Esophagus squamous epithelium (tissue), 4 donors: Measurements from ENCODE around the gene GAA.

Experiments
- CTCF ChIP-seq, 6 experiments: fragments of 450-650 bp in 4 of 6; fragments of 200-600 bp in 2 of 6; sonication (generic) in 2 of 6; IDR thresholded peaks; one replicate each; pipeline ENCODE4 v1.5.1; 2016 to 2019; ENCODE audit warnings: antibody characterized with exemption in 6 of 6, mild to moderate bottlenecking in 4 of 6, moderate library complexity in 4 of 6
- POLR2A ChIP-seq, 4 donors: fragments of 450-650 bp; IDR thresholded peaks; one replicate each; pipeline ENCODE4 v1.6.1; 2017; ENCODE audit warnings: antibody characterized with exemption in 4 of 4, mild to moderate bottlenecking in 4 of 4, moderate library complexity in 3 of 4

GRCh38 chr17:80132906-80133625 is 31.7 kb downstream of the GAA start:
- no peak for TF ChIP-seq CTCF (IDR thresholded peaks at IDR 0.05)
- no peak for TF ChIP-seq POLR2A (IDR thresholded peaks at IDR 0.05)
